Activated naive CD4-positive, alpha-beta T cell treated with anti-CD3 and anti-CD28 coated beads, Interleukin-2, amount 50 U/mL, for 24 hours (primary cell): ENCODE measurements around the gene CFAP97D2.
"Not testable (repeated sequence)": the region's sequence is repeated elsewhere in the genome, so short reads cannot be mapped to it uniquely, and the experiment has no call there.

Source experiments
- H3K27ac Mint-ChIP-seq: one replicate; pipeline ENCODE4 v1.8.0; 2021; ENCODE audit warnings: mild to moderate bottlenecking, mixed read lengths
- H3K27me3 Mint-ChIP-seq: one replicate; pipeline ENCODE4 v1.8.0; 2021; ENCODE audit warnings: mixed read lengths
- H3K36me3 Mint-ChIP-seq: one replicate; pipeline ENCODE4 v1.8.0; 2021; ENCODE audit warnings: mixed read lengths
- H3K4me1 Mint-ChIP-seq: one replicate; pipeline ENCODE4 v1.8.0; 2021; ENCODE audit warnings: mixed read lengths
- H3K4me3 Mint-ChIP-seq: one replicate; pipeline ENCODE4 v1.8.0; 2021; ENCODE audit warnings: mild to moderate bottlenecking, mixed read lengths
- H3K9me3 Mint-ChIP-seq: one replicate; pipeline ENCODE4 v1.8.0; 2021; ENCODE audit warnings: mixed read lengths

Gene CFAP97D2

GRCh38 chr13:114151031-114151430 lies 28.0 kb upstream of the CFAP97D2 start:
- peaks cover 80% of the 10 kb centered on the region for H3K4me1 Mint-ChIP-seq
- H3K27me3 Mint-ChIP-seq, result no peaks in the 10 kb centered on the region
- peaks cover 9% of the 10 kb centered on the region for H3K9me3 Mint-ChIP-seq
- peak overlapping the region; percentile 54 for H3K4me3 Mint-ChIP-seq
- peaks cover 6% of the 10 kb centered on the region for H3K36me3 Mint-ChIP-seq
- H3K27ac Mint-ChIP-seq, result peak overlapping the region; percentile 89

GRCh38 chr13:114151565-114152284 lies 27.3 kb upstream of the CFAP97D2 start:
- no peaks in the 10 kb centered on the region for H3K27me3 Mint-ChIP-seq
- peaks cover 6% of the 10 kb centered on the region for H3K36me3 Mint-ChIP-seq
- H3K9me3 Mint-ChIP-seq, result peaks cover 9% of the 10 kb centered on the region
- H3K4me3 Mint-ChIP-seq, result peak overlapping the region; percentile 54
- peaks cover 79% of the 10 kb centered on the region for H3K4me1 Mint-ChIP-seq
- H3K27ac Mint-ChIP-seq, result peak overlapping the region; percentile 89

- H3K9me3 Mint-ChIP-seq, result peaks cover 9% of the 10 kb centered on the region
- H3K4me3 Mint-ChIP-seq, result no peak overlapping the region
- peak overlapping the region; percentile 89 for H3K27ac Mint-ChIP-seq
- H3K27me3 Mint-ChIP-seq, result no peaks in the 10 kb centered on the region
- H3K36me3 Mint-ChIP-seq, result peaks cover 6% of the 10 kb centered on the region
- H3K4me1 Mint-ChIP-seq, result peaks cover 79% of the 10 kb centered on the region
Measured at GRCh38 chr13:114152285-114152645, 26.8 kb upstream of the CFAP97D2 start.

GRCh38 chr13:114152831-114153371 lies 26.2 kb upstream of the CFAP97D2 start:
- Mint-ChIP-seq H3K36me3 (peaks cover 5% of the 10 kb centered on the region), H3K27me3 (no peaks in the 10 kb centered on the region), H3K27ac (peak overlapping the region; percentile 89), H3K4me3 (no peak overlapping the region), H3K9me3 (peaks cover 9% of the 10 kb centered on the region), H3K4me1 (peaks cover 82% of the 10 kb centered on the region)

GRCh38 chr13:114153485-114154080 lies 25.5 kb upstream of the CFAP97D2 start:
- Mint-ChIP-seq H3K4me3 (peak overlapping the region; percentile 28), H3K27ac (peak overlapping the region; percentile 66), H3K9me3 (peaks cover 9% of the 10 kb centered on the region), H3K4me1 (peaks cover 82% of the 10 kb centered on the region), H3K36me3 (peaks cover 4% of the 10 kb centered on the region), H3K27me3 (no peaks in the 10 kb centered on the region)

GRCh38 chr13:114154476-114154875 lies 24.6 kb upstream of the CFAP97D2 start:
- Mint-ChIP-seq H3K36me3 (peaks cover 3% of the 10 kb centered on the region), H3K4me3 (no peak overlapping the region), H3K4me1 (peaks cover 82% of the 10 kb centered on the region), H3K27me3 (no peaks in the 10 kb centered on the region), H3K27ac (peak overlapping the region; percentile 66), H3K9me3 (peaks cover 9% of the 10 kb centered on the region)

- H3K4me3 Mint-ChIP-seq, result no peak overlapping the region
- H3K27me3 Mint-ChIP-seq, result no peaks in the 10 kb centered on the region
- peaks cover 9% of the 10 kb centered on the region for H3K9me3 Mint-ChIP-seq
- no peak overlapping the region for H3K27ac Mint-ChIP-seq
- H3K4me1 Mint-ChIP-seq, result peaks cover 82% of the 10 kb centered on the region
- peaks cover 2% of the 10 kb centered on the region for H3K36me3 Mint-ChIP-seq
Measured at GRCh38 chr13:114155320-114155719, 23.7 kb upstream of the CFAP97D2 start.

GRCh38 chr13:114155926-114156883 lies 22.9 kb upstream of the CFAP97D2 start:
- H3K27me3 Mint-ChIP-seq, result no peaks in the 10 kb centered on the region
- peaks cover 9% of the 10 kb centered on the region for H3K9me3 Mint-ChIP-seq
- peaks cover 82% of the 10 kb centered on the region for H3K4me1 Mint-ChIP-seq
- peaks cover 2% of the 10 kb centered on the region for H3K36me3 Mint-ChIP-seq
- peak overlapping the region; percentile 84 for H3K4me3 Mint-ChIP-seq
- peak overlapping the region; percentile 91 for H3K27ac Mint-ChIP-seq

- Mint-ChIP-seq H3K36me3 (peaks cover 2% of the 10 kb centered on the region), H3K27me3 (no peaks in the 10 kb centered on the region), H3K4me3 (peak overlapping the region; percentile 23), H3K4me1 (peaks cover 83% of the 10 kb centered on the region), H3K9me3 (peaks cover 9% of the 10 kb centered on the region), H3K27ac (peak overlapping the region; percentile 55)
Measured at GRCh38 chr13:114157869-114158495, 21.1 kb upstream of the CFAP97D2 start.

GRCh38 chr13:114158869-114159666 lies 20.0 kb upstream of the CFAP97D2 start:
- peak overlapping the region; percentile 66 for H3K27ac Mint-ChIP-seq
- H3K36me3 Mint-ChIP-seq, H3K27me3 Mint-ChIP-seq, H3K9me3 Mint-ChIP-seq, H3K4me3 Mint-ChIP-seq: not testable (repeated sequence)
- peaks cover 80% of the 10 kb centered on the region for H3K4me1 Mint-ChIP-seq

GRCh38 chr13:114161028-114161556 lies 18.0 kb upstream of the CFAP97D2 start:
- H3K4me1 Mint-ChIP-seq, result peaks cover 90% of the 10 kb centered on the region
- H3K27me3 Mint-ChIP-seq, result no peaks in the 10 kb centered on the region
- H3K27ac Mint-ChIP-seq, result peak overlapping the region; percentile 88
- peak overlapping the region; percentile 80 for H3K4me3 Mint-ChIP-seq
- H3K9me3 Mint-ChIP-seq, result no peaks in the 10 kb centered on the region
- H3K36me3 Mint-ChIP-seq, result no peaks in the 10 kb centered on the region

GRCh38 chr13:114161644-114162532 lies 17.2 kb upstream of the CFAP97D2 start:
- H3K36me3 Mint-ChIP-seq, result no peaks in the 10 kb centered on the region

GRCh38 chr13:114162533-114162922 lies 16.5 kb upstream of the CFAP97D2 start:
- H3K9me3 Mint-ChIP-seq, result no peaks in the 10 kb centered on the region
- no peaks in the 10 kb centered on the region for H3K36me3 Mint-ChIP-seq
- H3K27ac Mint-ChIP-seq, result peak overlapping the region; percentile 88
- H3K4me1 Mint-ChIP-seq, result peaks cover 91% of the 10 kb centered on the region
- peak overlapping the region; percentile 80 for H3K4me3 Mint-ChIP-seq
- no peaks in the 10 kb centered on the region for H3K27me3 Mint-ChIP-seq

More at GRCh38 chr13:114161644-114162532, 17.2 kb upstream of the CFAP97D2 start:
- Mint-ChIP-seq H3K4me1 (peaks cover 91% of the 10 kb centered on the region), H3K27ac (peak overlapping the region; percentile 88), H3K27me3 (no peaks in the 10 kb centered on the region), H3K4me3 (peak overlapping the region; percentile 80), H3K9me3 (no peaks in the 10 kb centered on the region)
